ENCODE measurements around the gene RPS10.

The RPS10 gene

GRCh38 chr6:34445313-34445860 is 19.5 kb upstream of the RPS10 start:
- no peaks in the 10 kb centered on the region for H3K27me3 ChIP-seq (ENCODE audit: low read depth, low read length)
- H3K36me3 ChIP-seq (ENCODE audit: control insufficient read depth in 1 of 2, insufficient read depth in 2 of 2, low read length in 2 of 2): no peaks in the 10 kb centered on the region
- no peaks in the 10 kb centered on the region for H3K4me1 ChIP-seq (ENCODE audit: control insufficient read depth in 1 of 2, insufficient read depth in 2 of 2, low read length in 2 of 2)
- H3K4me3 ChIP-seq (ENCODE audit: low read depth in 1 of 2, low read length in 2 of 2): no peak overlapping the region
- no peak overlapping the region for H3K27ac ChIP-seq (ENCODE audit: low read length)
- H3K9me3 ChIP-seq (ENCODE audit: control insufficient read depth in 1 of 2, low read length in 2 of 2): no peaks in the 10 kb centered on the region

- H3K27ac ChIP-seq (ENCODE audit: low read length): no peak overlapping the region
- H3K36me3 ChIP-seq (ENCODE audit: control insufficient read depth in 1 of 2, insufficient read depth in 2 of 2, low read length in 2 of 2): no peaks in the 10 kb centered on the region
- H3K27me3 ChIP-seq (ENCODE audit: low read depth, low read length): no peaks in the 10 kb centered on the region
- H3K4me3 ChIP-seq (ENCODE audit: low read depth in 1 of 2, low read length in 2 of 2): no peak overlapping the region
- H3K4me1 ChIP-seq (ENCODE audit: control insufficient read depth in 1 of 2, insufficient read depth in 2 of 2, low read length in 2 of 2): no peaks in the 10 kb centered on the region
- H3K9me3 ChIP-seq (ENCODE audit: control insufficient read depth in 1 of 2, low read length in 2 of 2): no peaks in the 10 kb centered on the region
Observed at GRCh38 chr6:34441526-34441925, 15.7 kb upstream of the RPS10 start.

GRCh38 chr6:34439442-34439841 is 13.6 kb upstream of the RPS10 start:
- H3K27me3 ChIP-seq (ENCODE audit: low read depth, low read length): no peaks in the 10 kb centered on the region
- no peaks in the 10 kb centered on the region for H3K9me3 ChIP-seq (ENCODE audit: control insufficient read depth in 1 of 2, low read length in 2 of 2)
- no peaks in the 10 kb centered on the region for H3K4me1 ChIP-seq (ENCODE audit: control insufficient read depth in 1 of 2, insufficient read depth in 2 of 2, low read length in 2 of 2)
- H3K36me3 ChIP-seq (ENCODE audit: control insufficient read depth in 1 of 2, insufficient read depth in 2 of 2, low read length in 2 of 2): no peaks in the 10 kb centered on the region
- H3K4me3 ChIP-seq (ENCODE audit: low read depth in 1 of 2, low read length in 2 of 2): no peak overlapping the region
- H3K27ac ChIP-seq (ENCODE audit: low read length): no peak overlapping the region

DNA sequence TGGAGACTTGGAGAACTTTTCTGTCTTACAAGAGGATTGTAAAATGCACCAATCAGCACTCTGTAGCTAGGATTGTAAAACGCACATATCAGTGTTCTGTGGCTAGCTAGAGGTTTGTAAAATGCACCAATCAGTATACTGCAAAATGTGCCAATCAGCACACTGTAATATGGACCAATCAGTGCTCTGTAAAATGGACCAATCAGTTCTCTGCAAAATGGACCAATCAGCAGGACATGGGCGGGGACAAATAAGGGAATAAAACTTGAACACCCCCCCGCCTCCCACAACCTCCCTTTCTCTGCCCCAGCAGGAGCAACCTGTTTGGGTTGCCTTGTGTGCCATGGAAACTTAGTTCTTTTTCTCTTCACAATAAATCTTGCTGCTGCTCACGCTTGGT is 12.8 kb upstream of the RPS10 start:
- Histone ChIP-seq H3K36me3 (ENCODE audit: control insufficient read depth in 1 of 2, insufficient read depth in 2 of 2, low read length in 2 of 2) (no peaks in the 10 kb centered on the region), H3K27me3 (ENCODE audit: low read depth, low read length) (no peaks in the 10 kb centered on the region), H3K4me3 (ENCODE audit: low read depth in 1 of 2, low read length in 2 of 2) (no peak overlapping the region)

DNA sequence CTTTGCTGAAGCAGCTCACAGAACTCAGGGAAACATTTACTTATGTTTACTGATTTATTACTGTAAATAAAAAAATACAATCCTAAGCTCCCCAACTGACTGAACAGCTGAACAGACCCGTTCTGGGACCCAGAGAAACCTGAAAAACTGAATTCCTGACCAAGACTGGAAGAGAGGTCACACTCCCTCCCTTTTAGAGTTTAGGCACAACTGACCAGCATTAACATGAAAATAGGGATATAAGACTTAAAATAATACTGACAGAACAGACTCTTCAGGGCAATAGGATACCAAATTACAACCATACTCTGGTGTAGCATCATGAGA is 11.7 kb upstream of the RPS10 start:
- Histone ChIP-seq H3K27ac (ENCODE audit: low read length) (no peak overlapping the region), H3K27me3 (ENCODE audit: low read depth, low read length) (no peaks in the 10 kb centered on the region), H3K36me3 (ENCODE audit: control insufficient read depth in 1 of 2, insufficient read depth in 2 of 2, low read length in 2 of 2) (no peaks in the 10 kb centered on the region), H3K4me3 (ENCODE audit: low read depth in 1 of 2, low read length in 2 of 2) (no peak overlapping the region), H3K9me3 (ENCODE audit: control insufficient read depth in 1 of 2, low read length in 2 of 2) (no peaks in the 10 kb centered on the region), H3K4me1 (ENCODE audit: control insufficient read depth in 1 of 2, insufficient read depth in 2 of 2, low read length in 2 of 2) (no peaks in the 10 kb centered on the region)

More for the DNA sequence above, 12.8 kb upstream of the RPS10 start:
- no peaks in the 10 kb centered on the region for H3K9me3 ChIP-seq (ENCODE audit: control insufficient read depth in 1 of 2, low read length in 2 of 2)
- no peaks in the 10 kb centered on the region for H3K4me1 ChIP-seq (ENCODE audit: control insufficient read depth in 1 of 2, insufficient read depth in 2 of 2, low read length in 2 of 2)
- no peak overlapping the region for H3K27ac ChIP-seq (ENCODE audit: low read length)

DNA sequence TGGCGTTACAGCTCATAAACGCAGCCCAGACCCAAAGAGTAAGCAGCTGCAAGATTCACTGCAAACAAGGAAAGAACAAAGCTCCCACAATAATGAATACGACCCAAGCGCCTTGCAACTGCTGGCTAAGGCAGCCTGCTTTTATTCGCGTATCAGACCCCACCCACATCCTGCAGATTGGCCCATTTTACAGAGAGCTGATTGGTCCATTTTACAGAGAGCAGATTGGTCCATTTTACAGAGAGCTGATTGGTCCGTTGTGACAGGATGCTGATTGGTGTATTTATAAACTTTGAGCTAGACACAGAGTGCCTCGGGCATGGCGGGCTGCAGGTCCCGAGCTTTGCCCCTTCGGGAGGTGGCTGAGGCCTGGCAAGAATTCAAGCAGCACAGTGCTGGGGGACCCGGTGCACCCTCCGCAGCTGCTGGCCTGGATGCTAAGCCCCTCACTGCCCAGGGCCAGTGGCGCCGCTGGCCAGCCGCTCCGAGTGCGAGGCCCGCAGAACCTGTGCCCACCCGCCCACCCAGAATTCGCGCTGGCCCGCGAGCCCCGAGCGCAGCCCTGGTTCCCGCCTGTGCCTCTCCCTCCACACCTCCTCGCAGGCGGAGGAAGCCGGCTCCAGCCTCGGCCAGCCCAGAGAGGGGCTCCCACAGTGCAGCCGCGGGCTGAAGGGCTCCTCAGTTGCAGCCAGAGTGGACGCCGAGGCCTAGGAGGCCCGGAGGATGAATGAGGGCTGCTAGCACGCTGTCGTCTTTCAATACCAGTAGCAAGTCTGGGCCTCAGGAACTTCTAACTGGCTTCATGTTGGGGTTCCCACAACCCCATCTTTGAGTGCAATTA is 11.2 kb upstream of the RPS10 start:
- Histone ChIP-seq H3K27ac (ENCODE audit: low read length) (no peak overlapping the region), H3K27me3 (ENCODE audit: low read depth, low read length) (no peaks in the 10 kb centered on the region), H3K9me3 (ENCODE audit: control insufficient read depth in 1 of 2, low read length in 2 of 2) (no peaks in the 10 kb centered on the region), H3K36me3 (ENCODE audit: control insufficient read depth in 1 of 2, insufficient read depth in 2 of 2, low read length in 2 of 2) (no peaks in the 10 kb centered on the region), H3K4me1 (ENCODE audit: control insufficient read depth in 1 of 2, insufficient read depth in 2 of 2, low read length in 2 of 2) (no peaks in the 10 kb centered on the region), H3K4me3 (ENCODE audit: low read depth in 1 of 2, low read length in 2 of 2) (no peak overlapping the region)

DNA sequence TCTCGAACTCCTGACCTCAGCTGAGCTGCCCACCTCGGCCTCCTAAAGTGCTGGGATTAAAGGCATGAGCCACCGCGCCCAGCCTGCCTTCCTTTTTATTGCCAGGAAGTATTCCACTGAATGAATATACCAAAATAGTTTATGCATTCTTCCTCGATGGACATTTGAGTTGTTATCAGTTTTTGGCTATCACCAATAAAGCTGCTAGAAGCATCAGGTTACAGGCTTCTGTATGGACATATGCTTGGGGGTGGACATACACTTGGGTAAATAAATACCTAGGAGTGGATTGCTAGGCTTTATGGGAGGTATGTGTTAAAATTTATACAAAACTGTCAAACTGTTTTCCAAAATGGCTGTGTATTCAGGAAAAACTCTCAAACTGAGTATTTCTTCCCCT is 10.0 kb upstream of the RPS10 start:
- Histone ChIP-seq H3K4me1 (ENCODE audit: control insufficient read depth in 1 of 2, insufficient read depth in 2 of 2, low read length in 2 of 2) (no peaks in the 10 kb centered on the region), H3K9me3 (ENCODE audit: control insufficient read depth in 1 of 2, low read length in 2 of 2) (no peaks in the 10 kb centered on the region), H3K27me3 (ENCODE audit: low read depth, low read length) (no peaks in the 10 kb centered on the region), H3K4me3 (ENCODE audit: low read depth in 1 of 2, low read length in 2 of 2) (no peak overlapping the region), H3K27ac (ENCODE audit: low read length) (no peak overlapping the region), H3K36me3 (ENCODE audit: control insufficient read depth in 1 of 2, insufficient read depth in 2 of 2, low read length in 2 of 2) (no peaks in the 10 kb centered on the region)

GRCh38 chr6:34425132-34425497 is 754 bp downstream of the RPS10 start:
- H3K27me3 ChIP-seq (ENCODE audit: low read depth, low read length): no peaks in the 10 kb centered on the region
- H3K36me3 ChIP-seq (ENCODE audit: control insufficient read depth in 1 of 2, insufficient read depth in 2 of 2, low read length in 2 of 2): peaks cover 35 to 43% of the 10 kb centered on the region in 2 donors
- H3K4me3 ChIP-seq (ENCODE audit: low read depth in 1 of 2, low read length in 2 of 2): peak overlapping the region; percentile 66 to 94
- H3K27ac ChIP-seq (ENCODE audit: low read length): peak overlapping the region; percentile 92
- H3K4me1 ChIP-seq (ENCODE audit: control insufficient read depth in 1 of 2, insufficient read depth in 2 of 2, low read length in 2 of 2): peaks cover 10 to 19% of the 10 kb centered on the region in 2 donors
- no peaks in the 10 kb centered on the region for H3K9me3 ChIP-seq (ENCODE audit: control insufficient read depth in 1 of 2, low read length in 2 of 2)

DNA sequence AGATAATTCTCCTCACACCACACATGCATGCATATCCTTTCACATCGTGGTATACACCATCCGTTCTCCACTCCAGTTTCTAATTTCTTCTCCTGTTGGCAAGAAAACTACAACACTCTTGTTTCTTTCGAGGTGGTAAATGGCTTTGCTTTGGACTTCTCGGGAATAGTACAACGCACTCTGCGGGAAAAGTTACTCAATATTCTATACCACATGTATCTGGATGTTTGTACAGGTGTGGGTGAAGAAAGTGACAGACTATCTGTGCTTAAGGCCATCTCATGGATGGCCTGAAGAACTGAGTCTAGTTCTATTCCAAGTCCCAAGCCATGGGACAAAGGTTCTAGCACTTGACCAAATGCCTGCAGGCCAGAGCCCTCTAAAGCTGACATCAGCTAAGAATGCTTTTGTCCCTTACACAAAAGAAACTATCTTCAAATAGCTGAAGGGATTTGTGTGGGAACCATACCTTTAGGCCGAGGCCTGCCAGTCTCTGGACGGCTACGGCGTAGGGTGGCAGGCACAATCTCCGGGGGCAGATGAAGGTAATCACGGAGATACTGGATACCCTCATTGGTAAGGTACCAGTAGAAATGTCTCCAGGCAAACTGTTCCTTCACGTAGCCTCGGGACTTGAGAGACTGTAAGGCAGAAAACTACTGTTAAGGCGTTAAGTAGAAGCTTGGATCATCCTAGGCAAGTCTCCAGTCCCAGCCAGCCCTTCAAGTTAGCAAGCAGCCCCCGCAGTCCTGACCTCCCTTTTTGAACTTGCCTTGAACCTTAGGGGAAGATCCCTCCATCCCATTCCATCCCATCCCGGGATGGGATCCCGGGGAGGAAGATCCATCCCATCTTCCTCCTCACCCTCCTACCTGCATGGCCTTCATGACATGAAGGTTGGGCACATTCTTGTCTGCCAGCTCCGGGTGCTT is 1.4 kb downstream of the RPS10 start:
- no peaks in the 10 kb centered on the region for H3K9me3 ChIP-seq (ENCODE audit: control insufficient read depth in 1 of 2, low read length in 2 of 2)

GRCh38 chr6:34423254-34423653 is 2.6 kb downstream of the RPS10 start:
- H3K27ac ChIP-seq (ENCODE audit: low read length): no peak overlapping the region
- no peak overlapping the region for H3K4me3 ChIP-seq (ENCODE audit: low read depth in 1 of 2, low read length in 2 of 2)
- no peaks in the 10 kb centered on the region for H3K27me3 ChIP-seq (ENCODE audit: low read depth, low read length)
- H3K4me1 ChIP-seq (ENCODE audit: control insufficient read depth in 1 of 2, insufficient read depth in 2 of 2, low read length in 2 of 2): peaks cover 10 to 19% of the 10 kb centered on the region in 2 donors
- H3K9me3 ChIP-seq (ENCODE audit: control insufficient read depth in 1 of 2, low read length in 2 of 2): no peaks in the 10 kb centered on the region
- H3K36me3 ChIP-seq (ENCODE audit: control insufficient read depth in 1 of 2, insufficient read depth in 2 of 2, low read length in 2 of 2): peaks cover 44 to 56% of the 10 kb centered on the region in 2 donors

More for the DNA sequence above, 1.4 kb downstream of the RPS10 start:
- H3K4me3 ChIP-seq (ENCODE audit: low read depth in 1 of 2, low read length in 2 of 2): peak overlapping the region; percentile 66 to 94
- peaks cover 10 to 19% of the 10 kb centered on the region in 2 donors for H3K4me1 ChIP-seq (ENCODE audit: control insufficient read depth in 1 of 2, insufficient read depth in 2 of 2, low read length in 2 of 2)
- H3K36me3 ChIP-seq (ENCODE audit: control insufficient read depth in 1 of 2, insufficient read depth in 2 of 2, low read length in 2 of 2): peaks cover 38 to 49% of the 10 kb centered on the region in 2 donors
- peak overlapping the region; percentile 92 for H3K27ac ChIP-seq (ENCODE audit: low read length)
- no peaks in the 10 kb centered on the region for H3K27me3 ChIP-seq (ENCODE audit: low read depth, low read length)

GRCh38 chr6:34418367-34418766 is 7.5 kb downstream of the RPS10 start:
- H3K27ac ChIP-seq (ENCODE audit: low read length): no peak overlapping the region
- H3K36me3 ChIP-seq (ENCODE audit: control insufficient read depth in 1 of 2, insufficient read depth in 2 of 2, low read length in 2 of 2): peaks cover 51 to 59% of the 10 kb centered on the region in 2 donors
- H3K4me1 ChIP-seq (ENCODE audit: control insufficient read depth in 1 of 2, insufficient read depth in 2 of 2, low read length in 2 of 2): peaks cover 0 to 9% of the 10 kb centered on the region in 2 donors
- no peak overlapping the region for H3K4me3 ChIP-seq (ENCODE audit: low read depth in 1 of 2, low read length in 2 of 2)
- H3K27me3 ChIP-seq (ENCODE audit: low read depth, low read length): no peaks in the 10 kb centered on the region
- H3K9me3 ChIP-seq (ENCODE audit: control insufficient read depth in 1 of 2, low read length in 2 of 2): no peaks in the 10 kb centered on the region
